CMK (cell line): ENCODE measurements around the gene HHEX.
"Not testable (repeated sequence)": the region's sequence is repeated elsewhere in the genome, so short reads cannot be mapped to it uniquely, and the experiment has no call there.

Experiments used
- DNase-seq: peaks from one replicate; pipeline ENCODE4 v3.0.0-alpha.2; 2010; ENCODE audit warnings: low read depth

Gene HHEX

DNA sequence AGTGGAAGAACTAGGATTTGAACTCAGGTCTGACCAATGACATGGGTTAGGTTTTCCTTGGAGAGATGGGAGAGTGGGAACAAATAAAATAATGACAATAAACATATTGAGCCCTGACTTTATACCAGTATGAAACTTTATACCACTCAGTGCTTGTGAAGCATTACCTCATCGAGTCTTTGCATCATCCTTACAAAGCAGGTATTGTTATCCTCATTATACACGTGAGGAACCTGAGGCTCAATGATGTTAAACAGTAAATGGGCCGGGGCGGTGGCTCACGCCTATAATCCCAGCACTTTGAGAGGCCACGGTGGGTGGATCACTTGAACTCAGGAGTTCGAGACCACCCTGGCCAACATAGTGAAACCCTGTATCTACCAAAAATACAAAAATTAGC lies 47.7 kb downstream of the HHEX start:
- DNase-seq: no peak

GRCh38 chr10:92740762-92741161 lies 51.0 kb downstream of the HHEX start:
- DNase-seq: no peak

DNA sequence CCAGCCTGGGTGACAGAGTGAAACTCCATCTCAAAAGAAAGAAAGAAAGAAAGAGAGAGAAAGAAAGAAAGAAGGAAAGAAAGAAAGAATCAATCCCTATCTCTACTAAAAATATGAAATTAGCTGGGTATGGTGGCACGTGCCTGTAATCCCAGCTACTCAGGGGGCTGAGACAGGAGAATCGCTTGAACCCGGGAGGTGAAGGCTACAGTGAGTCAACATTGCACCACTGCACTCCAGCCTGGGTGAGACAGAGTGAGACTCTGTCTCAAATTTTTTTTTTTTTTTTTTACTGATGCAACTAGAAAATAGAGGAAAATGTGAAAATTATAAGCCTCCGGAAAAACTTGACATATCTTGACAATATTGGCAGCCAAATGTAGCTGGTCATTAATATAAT lies 52.0 kb downstream of the HHEX start:
- DNase-seq: not testable (repeated sequence)

- no peak for DNase-seq
Observed at GRCh38 chr10:92742331-92743228, 52.8 kb downstream of the HHEX start.
